HepG2 (cell line): ENCODE data around the gene C2CD4A. TPM values are rescaled to one million over a fixed set of nuclear protein-coding genes. Genes with fewer than 3 reads are reported as not detected.

ENCODE experiments used
- CREB3 ChIP-seq: sonication (generic); formaldehyde crosslinking; IDR thresholded peaks from 2 replicates; pipeline ENCODE4 v1.5.0; 2020; ENCODE audit warnings: missing genetic modification reagents
- FOXC1 ChIP-seq: sonication (generic); formaldehyde crosslinking; IDR thresholded peaks from 2 replicates; pipeline ENCODE4 v1.8.0; 2022; ENCODE audit warnings: mild to moderate bottlenecking, missing genetic modification reagents, borderline replicate concordance
- GABPA ChIP-seq, 2 experiments: IDR thresholded peaks; 2 replicates each; pipeline ENCODE4 v1.6.1; 2011 to 2016; ENCODE audit warnings: low read depth in 2 of 2, low read length in 1 of 2, missing biosample characterization in 1 of 2, missing genetic modification characterization in 1 of 2
- HDAC2 ChIP-seq: sonication (generic); formaldehyde crosslinking; IDR thresholded peaks from 2 replicates; pipeline ENCODE4 v1.4.0; 2020; ENCODE audit warnings: missing genetic modification reagents
- HNF1A ChIP-seq, 2 experiments: sonication (generic) in 1 of 2; formaldehyde crosslinking in 1 of 2; IDR thresholded peaks; 2 replicates each; pipeline versions ENCODE4 v1.4.0 to v1.6.1; 2016 to 2020; ENCODE audit warnings: borderline replicate concordance in 1 of 2, low read depth in 1 of 2, mild to moderate bottlenecking in 1 of 2, missing genetic modification reagents in 1 of 2
- KDM1A ChIP-seq: IDR thresholded peaks from 2 replicates; pipeline ENCODE4 v1.6.1; 2016; ENCODE audit warnings: missing compliant biosample characterization
- KLF9 ChIP-seq: IDR thresholded peaks from 2 replicates; pipeline ENCODE4 v1.6.1; 2016; ENCODE audit warnings: low read depth
- POLR2G ChIP-seq: fragments of 200-400 bp; formaldehyde crosslinking; IDR thresholded peaks from 2 replicates; pipeline ENCODE4 v1.6.1; 2018; ENCODE audit warnings: mild to moderate bottlenecking, low read depth, low read length, moderate library complexity
- RXRB ChIP-seq: IDR thresholded peaks from 2 replicates; pipeline ENCODE4 v1.6.1; 2016; ENCODE audit warnings: borderline replicate concordance, missing genetic modification reagents, missing compliant biosample characterization
- TSC22D2 ChIP-seq: sonication (generic); formaldehyde crosslinking; IDR thresholded peaks from 2 replicates; pipeline ENCODE4 v1.5.1; 2020; ENCODE audit warnings: missing genetic modification reagents, mild to moderate bottlenecking, borderline replicate concordance
- ZNF207 ChIP-seq: fragments of 450-650 bp; IDR thresholded peaks from 2 replicates; pipeline ENCODE4 v1.6.1; 2016; ENCODE audit warnings: antibody characterized with exemption, borderline replicate concordance
- ZNF572 ChIP-seq: sonication (generic); formaldehyde crosslinking; IDR thresholded peaks from 2 replicates; pipeline ENCODE4 v1.5.1; 2020; ENCODE audit warnings: mild to moderate bottlenecking, missing genetic modification reagents
- ZSCAN9 ChIP-seq: IDR thresholded peaks from 2 replicates; pipeline ENCODE4 v1.6.1; 2016; ENCODE audit warnings: borderline replicate concordance
- polyA plus RNA-seq, 8 experiments: library from polyadenylated mRNA; depleted of rRNA in 3 of 8; stranded (reverse) in 7 of 8; unstranded in 1 of 8; fragments of >200 nt; fragmentation: Illumina TruSeq in 4 of 8; extraction: Trizol in 4 of 8; gene quantifications; 2 replicates each; pipeline versions ENCODE4 v1.2.1 to v1.2.3, GENCODE V29; 2011 to 2016; ENCODE audit warnings: low read depth in 4 of 8, missing spikeins in 1 of 8, mixed read lengths in 1 of 8; ENCODE audit not compliant: insufficient read depth in 1 of 8
- total RNA-seq, 5 experiments: library from RNA; depleted of rRNA; stranded (reverse); fragments of >200 nt; fragmentation: Illumina TruSeq; extraction: Trizol; gene quantifications; 2 replicates each; pipeline ENCODE4 v1.2.3, GENCODE V29; 2016; ENCODE audit warnings: low read depth in 1 of 5
- TF ChIP-seq, protein P1 (sequence below): sonication (generic); formaldehyde crosslinking; IDR thresholded peaks from 2 replicates; pipeline ENCODE4 v1.4.0; 2020; ENCODE audit warnings: mild to moderate bottlenecking, missing genetic modification reagents, borderline replicate concordance
- TF ChIP-seq, protein P2 (sequence below): sonication (generic); formaldehyde crosslinking; IDR thresholded peaks from 2 replicates; pipeline ENCODE4 v1.5.0; 2020; ENCODE audit warnings: missing genetic modification reagents

Gene C2CD4A
- total and polyA plus RNA-seq, 2 of the 13 experiments (the other 11 are each of a cell fraction or from before 2014, with no cell fraction given), result 0.20 TPM; not detected in 1

DNA sequence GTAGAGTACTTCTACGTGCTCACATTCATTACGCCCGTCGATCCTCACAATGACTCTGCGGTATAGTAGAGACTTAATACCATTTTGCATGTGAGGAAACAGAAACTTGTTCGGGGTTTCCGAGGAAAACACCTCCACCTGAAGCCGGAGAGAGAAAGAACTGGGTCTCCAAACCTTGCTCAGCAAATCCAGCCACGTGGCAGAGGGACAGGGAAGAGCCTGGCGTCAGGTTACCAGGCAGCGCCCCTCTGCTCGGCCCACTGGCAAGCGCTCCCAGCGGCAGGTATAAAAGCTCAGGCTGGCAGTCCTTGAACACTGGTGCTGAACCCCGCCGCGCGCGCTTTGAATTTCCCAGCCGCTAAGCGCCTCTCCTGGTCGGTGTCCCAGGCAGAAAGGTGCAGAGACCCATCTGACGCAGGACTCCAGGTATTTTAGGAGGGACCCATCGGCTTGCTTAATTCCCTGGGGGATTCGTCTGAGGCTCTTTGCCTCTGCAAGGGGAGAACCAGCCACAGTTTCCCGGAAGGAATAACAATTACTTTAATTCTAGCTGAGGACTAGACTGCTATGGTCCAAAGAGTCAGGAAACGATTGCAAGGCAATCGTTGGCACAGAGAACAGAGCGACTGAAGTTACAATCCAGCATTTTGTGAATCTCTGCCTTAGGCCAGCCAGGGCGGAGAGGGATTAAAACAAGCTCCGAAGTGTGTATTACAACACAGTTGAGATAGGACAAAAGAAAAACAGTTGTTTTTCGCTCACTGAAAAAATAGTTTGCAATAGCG, at the start of gene C2CD4A (continued):
- no peak for TF ChIP-seq ZNF572 (CRISPR knock-in tag)
- TF ChIP-seq ZSCAN9 (CRISPR knock-in tag), result peak; percentile 51; the same call in 1 of the 2 replicates
- no peak for TF ChIP-seq GABPA (IDR thresholded peaks at IDR 0.05; ENCODE audit: low read depth, low read length)
- 0 out of 2 replicates have a peak, but pooled peaks have one; percentile 19 for TF ChIP-seq GABPA (CRISPR knock-in tag; IDR thresholded peaks at IDR 0.05; ENCODE audit: low read depth)
- TF ChIP-seq HDAC2 (CRISPR knock-in tag), result peak; percentile 49; the same call in 1 of the 2 replicates
- TF ChIP-seq TSC22D2 (CRISPR knock-in tag), result peak; percentile 72; the same call in 1 of the 2 replicates
- no peak for TF ChIP-seq ZNF207
- TF ChIP-seq HNF1A (IDR thresholded peaks at IDR 0.05; ENCODE audit: low read depth), result no peak
- TF ChIP-seq HNF1A (CRISPR knock-in tag; IDR thresholded peaks at IDR 0.05; ENCODE audit: borderline replicate concordance), result 0 out of 2 replicates have a peak, but pooled peaks have one; percentile 37
- TF ChIP-seq RXRB (CRISPR knock-in tag), result peak; percentile 50; the same call in 1 of the 2 replicates
- TF ChIP-seq KLF9 (CRISPR knock-in tag), result no peak
- TF ChIP-seq, protein P1, sequence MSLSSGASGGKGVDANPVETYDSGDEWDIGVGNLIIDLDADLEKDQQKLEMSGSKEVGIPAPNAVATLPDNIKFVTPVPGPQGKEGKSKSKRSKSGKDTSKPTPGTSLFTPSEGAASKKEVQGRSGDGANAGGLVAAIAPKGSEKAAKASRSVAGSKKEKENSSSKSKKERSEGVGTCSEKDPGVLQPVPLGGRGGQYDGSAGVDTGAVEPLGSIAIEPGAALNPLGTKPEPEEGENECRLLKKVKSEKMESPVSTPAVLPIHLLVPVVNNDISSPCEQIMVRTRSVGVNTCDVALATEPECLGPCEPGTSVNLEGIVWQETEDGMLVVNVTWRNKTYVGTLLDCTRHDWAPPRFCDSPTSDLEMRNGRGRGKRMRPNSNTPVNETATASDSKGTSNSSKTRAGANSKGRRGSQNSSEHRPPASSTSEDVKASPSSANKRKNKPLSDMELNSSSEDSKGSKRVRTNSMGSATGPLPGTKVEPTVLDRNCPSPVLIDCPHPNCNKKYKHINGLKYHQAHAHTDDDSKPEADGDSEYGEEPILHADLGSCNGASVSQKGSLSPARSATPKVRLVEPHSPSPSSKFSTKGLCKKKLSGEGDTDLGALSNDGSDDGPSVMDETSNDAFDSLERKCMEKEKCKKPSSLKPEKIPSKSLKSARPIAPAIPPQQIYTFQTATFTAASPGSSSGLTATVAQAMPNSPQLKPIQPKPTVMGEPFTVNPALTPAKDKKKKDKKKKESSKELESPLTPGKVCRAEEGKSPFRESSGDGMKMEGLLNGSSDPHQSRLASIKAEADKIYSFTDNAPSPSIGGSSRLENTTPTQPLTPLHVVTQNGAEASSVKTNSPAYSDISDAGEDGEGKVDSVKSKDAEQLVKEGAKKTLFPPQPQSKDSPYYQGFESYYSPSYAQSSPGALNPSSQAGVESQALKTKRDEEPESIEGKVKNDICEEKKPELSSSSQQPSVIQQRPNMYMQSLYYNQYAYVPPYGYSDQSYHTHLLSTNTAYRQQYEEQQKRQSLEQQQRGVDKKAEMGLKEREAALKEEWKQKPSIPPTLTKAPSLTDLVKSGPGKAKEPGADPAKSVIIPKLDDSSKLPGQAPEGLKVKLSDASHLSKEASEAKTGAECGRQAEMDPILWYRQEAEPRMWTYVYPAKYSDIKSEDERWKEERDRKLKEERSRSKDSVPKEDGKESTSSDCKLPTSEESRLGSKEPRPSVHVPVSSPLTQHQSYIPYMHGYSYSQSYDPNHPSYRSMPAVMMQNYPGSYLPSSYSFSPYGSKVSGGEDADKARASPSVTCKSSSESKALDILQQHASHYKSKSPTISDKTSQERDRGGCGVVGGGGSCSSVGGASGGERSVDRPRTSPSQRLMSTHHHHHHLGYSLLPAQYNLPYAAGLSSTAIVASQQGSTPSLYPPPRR (CRISPR knock-in tag), result no peak
- TF ChIP-seq, protein P2, sequence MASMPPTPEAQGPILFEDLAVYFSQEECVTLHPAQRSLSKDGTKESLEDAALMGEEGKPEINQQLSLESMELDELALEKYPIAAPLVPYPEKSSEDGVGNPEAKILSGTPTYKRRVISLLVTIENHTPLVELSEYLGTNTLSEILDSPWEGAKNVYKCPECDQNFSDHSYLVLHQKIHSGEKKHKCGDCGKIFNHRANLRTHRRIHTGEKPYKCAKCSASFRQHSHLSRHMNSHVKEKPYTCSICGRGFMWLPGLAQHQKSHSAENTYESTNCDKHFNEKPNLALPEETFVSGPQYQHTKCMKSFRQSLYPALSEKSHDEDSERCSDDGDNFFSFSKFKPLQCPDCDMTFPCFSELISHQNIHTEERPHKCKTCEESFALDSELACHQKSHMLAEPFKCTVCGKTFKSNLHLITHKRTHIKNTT, result no peak
- peak; percentile 63; the same call in 1 of the 2 replicates for TF ChIP-seq FOXC1 (CRISPR knock-in tag)
- peak; percentile 43; the same call in 1 of the 2 replicates for TF ChIP-seq POLR2G
- no peak for TF ChIP-seq KDM1A (CRISPR knock-in tag)
- TF ChIP-seq CREB3 (CRISPR knock-in tag), result no peak; the same call in 1 of the 2 replicates
